Vagina (tissue), 2 donors: ENCODE measurements around the gene C1orf116.

ENCODE experiments used
- CTCF ChIP-seq, 3 experiments: fragments of 450-650 bp in 2 of 3; fragments of 200-600 bp in 1 of 3; sonication (generic) in 1 of 3; IDR thresholded peaks; one replicate each; pipeline ENCODE4 v1.5.1; 2017 to 2019; ENCODE audit warnings: antibody characterized with exemption in 3 of 3, mild to moderate bottlenecking in 2 of 3, moderate library complexity in 2 of 3
- POLR2A ChIP-seq, 2 donors: fragments of 450-650 bp; IDR thresholded peaks; one replicate each; pipeline ENCODE4 v1.6.1; 2017; ENCODE audit warnings: antibody characterized with exemption in 2 of 2, mild to moderate bottlenecking in 2 of 2, moderate library complexity in 2 of 2

DNA sequence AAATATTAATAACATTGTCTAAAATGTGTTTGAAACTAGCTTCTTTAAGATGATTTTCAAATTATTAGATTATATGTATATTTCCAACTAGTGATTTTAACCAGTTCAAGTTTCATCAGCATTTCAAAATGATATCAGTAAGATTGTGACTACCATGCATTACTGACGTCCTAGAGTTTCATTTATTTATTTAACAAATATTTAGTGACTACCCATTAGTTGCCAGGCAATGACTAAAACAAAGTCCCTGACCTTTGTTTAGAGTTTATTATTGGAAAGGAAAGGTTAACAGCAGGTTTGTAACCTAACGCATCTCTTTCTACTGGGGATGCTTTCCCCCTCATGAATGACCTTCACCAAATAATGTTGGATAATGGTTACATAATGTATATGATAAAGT lies 48.5 kb upstream of the C1orf116 start:
- TF ChIP-seq POLR2A (IDR thresholded peaks at IDR 0.05) (no peak), CTCF (IDR thresholded peaks at IDR 0.05) (no peak)
